Endothelial cell of umbilical vein (primary cell): ENCODE data around the gene ATG7.

Experiments used
- CTCF ChIP-seq, 2 donors: IDR thresholded peaks; 1 replicate in 1 of 2; 2 replicates in 1 of 2; pipeline ENCODE4 v1.5.1; 2011; ENCODE audit warnings: low read length in 2 of 2, mild to moderate bottlenecking in 2 of 2, moderate library complexity in 2 of 2, control low read depth in 1 of 2, inconsistent platforms in 1 of 2, low read depth in 1 of 2; ENCODE audit not compliant: insufficient read depth in 1 of 2; ENCODE audit errors: extremely low read depth in 1 of 2
- EZH2 ChIP-seq: IDR thresholded peaks from 2 replicates; pipeline ENCODE4 v1.6.1; 2012; ENCODE audit warnings: borderline replicate concordance, low read depth, mild to moderate bottlenecking, moderate library complexity, low read length, inconsistent platforms; ENCODE audit not compliant: severe bottlenecking
- GATA2 ChIP-seq: IDR thresholded peaks from 2 replicates; pipeline ENCODE4 v1.7.0; 2011; ENCODE audit warnings: low read depth, mild to moderate bottlenecking, moderate library complexity, mixed read lengths, low read length; ENCODE audit not compliant: insufficient read length, insufficient read depth
- MAX ChIP-seq: IDR thresholded peaks from 2 replicates; pipeline ENCODE4 v1.6.1; 2011; ENCODE audit not compliant: insufficient read depth, insufficient read length
- MYC ChIP-seq: IDR thresholded peaks from one replicate; pipeline ENCODE4 v1.6.1; 2011; ENCODE audit warnings: mild to moderate bottlenecking, low read depth, low read length
- POLR2A ChIP-seq: IDR thresholded peaks from 2 replicates; pipeline ENCODE4 v1.6.1; 2012; ENCODE audit warnings: low read depth, mild to moderate bottlenecking, control low read depth, low read length
- POLR2AphosphoS5 ChIP-seq: IDR thresholded peaks from 2 replicates; pipeline ENCODE4 v1.6.1; 2012; ENCODE audit warnings: low read depth, mild to moderate bottlenecking, control low read depth, low read length, moderate library complexity; ENCODE audit not compliant: insufficient read depth

- no peak for TF ChIP-seq GATA2
- TF ChIP-seq POLR2A: no peak
- no peak for TF ChIP-seq CTCF (IDR thresholded peaks at IDR 0.05; ENCODE audit: extremely low read depth in 1 of 2, insufficient read depth in 1 of 2, low read depth in 1 of 2, low read length in 2 of 2)
- TF ChIP-seq EZH2: no peak
- no peak for TF ChIP-seq POLR2AphosphoS5
- no peak for TF ChIP-seq MYC
- no peak for TF ChIP-seq MAX
Observed at GRCh38 chr3:11306817-11307589, 34.8 kb downstream of the ATG7 start.
